ENCODE measurements around the gene PRDM16. TPM values are rescaled to one million over a fixed set of nuclear protein-coding genes. Genes with fewer than 3 reads are reported as not detected.

PRDM16 gene
- total RNA-seq, 1 experiment from 2014 or later: 1.6 TPM

- CTCF ChIA-PET: interaction anchor here (0.6 to 2.5 kb wide), 19 partner anchors 9 to 382 kb away, joined by 3 to 17 read pairs (median 5); partner anchors contain the start of gene ACTRT2
- ATAC-seq: no peak
- Mint-ChIP-seq H3K27me3 (ENCODE audit: low read depth) (no peaks in the 10 kb centered on the region), H3K9me3 (no peaks in the 10 kb centered on the region), H3K4me3 (no peak overlapping the region), H3K27ac (no peak overlapping the region), H3K36me3 (no peaks in the 10 kb centered on the region), H3K4me1 (no peaks in the 10 kb centered on the region)
- TF ChIP-seq TP53 (CRISPR knock-in tag; IDR thresholded peaks at IDR 0.05) (no peak), NFATC4 (CRISPR knock-in tag; IDR thresholded peaks at IDR 0.05) (no peak), FOXP1 (CRISPR knock-in tag; IDR thresholded peaks at IDR 0.05; ENCODE audit: borderline replicate concordance) (no peak), NR1H2 (CRISPR knock-in tag; IDR thresholded peaks at IDR 0.05) (no peak), ZNF423 (CRISPR knock-in tag; IDR thresholded peaks at IDR 0.05) (peak; percentile 35; the same call in 1 of the 2 replicates)
- TF ChIP-seq, protein P1, sequence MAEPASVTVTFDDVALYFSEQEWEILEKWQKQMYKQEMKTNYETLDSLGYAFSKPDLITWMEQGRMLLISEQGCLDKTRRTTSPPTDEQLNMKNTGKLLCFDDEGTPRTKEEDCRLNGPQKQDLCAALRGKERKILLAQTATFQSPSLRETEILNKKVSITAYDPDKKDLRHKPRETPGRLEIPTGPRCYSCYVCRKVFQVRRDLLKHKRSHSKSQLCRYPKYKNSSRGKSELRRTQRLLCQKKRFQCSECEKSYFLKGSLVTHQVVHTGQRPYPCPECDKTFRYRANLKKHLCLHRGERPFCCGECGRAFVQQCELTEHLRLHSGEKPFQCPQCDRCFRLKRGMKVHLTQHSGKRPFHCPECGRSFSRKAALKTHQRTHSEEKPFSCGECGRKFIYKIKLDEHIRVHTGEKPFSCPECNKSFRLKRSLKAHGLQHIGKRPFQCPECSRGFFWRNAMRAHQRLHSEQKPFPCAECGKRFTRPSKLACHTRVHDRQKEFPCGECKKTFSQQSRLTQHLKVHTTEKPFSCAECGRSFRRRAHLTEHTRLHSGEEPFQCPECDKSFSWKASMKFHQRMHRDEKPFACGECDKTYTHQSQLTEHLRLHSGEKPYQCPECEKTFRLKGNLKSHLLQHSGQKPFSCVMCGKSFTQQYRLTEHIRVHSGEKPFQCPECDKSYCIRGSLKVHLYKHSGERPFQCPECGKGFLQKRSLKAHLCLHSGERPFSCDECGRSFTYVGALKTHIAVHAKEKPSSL (CRISPR knock-in tag; conservative IDR thresholded peaks at IDR 0.05): no peak
- TF ChIP-seq, protein P2, sequence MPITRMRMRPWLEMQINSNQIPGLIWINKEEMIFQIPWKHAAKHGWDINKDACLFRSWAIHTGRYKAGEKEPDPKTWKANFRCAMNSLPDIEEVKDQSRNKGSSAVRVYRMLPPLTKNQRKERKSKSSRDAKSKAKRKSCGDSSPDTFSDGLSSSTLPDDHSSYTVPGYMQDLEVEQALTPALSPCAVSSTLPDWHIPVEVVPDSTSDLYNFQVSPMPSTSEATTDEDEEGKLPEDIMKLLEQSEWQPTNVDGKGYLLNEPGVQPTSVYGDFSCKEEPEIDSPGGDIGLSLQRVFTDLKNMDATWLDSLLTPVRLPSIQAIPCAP (CRISPR knock-in tag; IDR thresholded peaks at IDR 0.05): no peak
- no peak for DNase-seq (ENCODE audit: low spot score)
- POLR2A ChIA-PET: interaction anchor here (0.6 kb wide), 1 partner anchor 483 kb away, joined by 3 read pairs; no protein-coding TSS in a partner anchor
Measured at GRCh38 chr1:3403011-3403345, 334.0 kb downstream of the PRDM16 start.

GRCh38 chr1:3403388-3404231 lies 334.6 kb downstream of the PRDM16 start:
- TF ChIP-seq, protein P3, sequence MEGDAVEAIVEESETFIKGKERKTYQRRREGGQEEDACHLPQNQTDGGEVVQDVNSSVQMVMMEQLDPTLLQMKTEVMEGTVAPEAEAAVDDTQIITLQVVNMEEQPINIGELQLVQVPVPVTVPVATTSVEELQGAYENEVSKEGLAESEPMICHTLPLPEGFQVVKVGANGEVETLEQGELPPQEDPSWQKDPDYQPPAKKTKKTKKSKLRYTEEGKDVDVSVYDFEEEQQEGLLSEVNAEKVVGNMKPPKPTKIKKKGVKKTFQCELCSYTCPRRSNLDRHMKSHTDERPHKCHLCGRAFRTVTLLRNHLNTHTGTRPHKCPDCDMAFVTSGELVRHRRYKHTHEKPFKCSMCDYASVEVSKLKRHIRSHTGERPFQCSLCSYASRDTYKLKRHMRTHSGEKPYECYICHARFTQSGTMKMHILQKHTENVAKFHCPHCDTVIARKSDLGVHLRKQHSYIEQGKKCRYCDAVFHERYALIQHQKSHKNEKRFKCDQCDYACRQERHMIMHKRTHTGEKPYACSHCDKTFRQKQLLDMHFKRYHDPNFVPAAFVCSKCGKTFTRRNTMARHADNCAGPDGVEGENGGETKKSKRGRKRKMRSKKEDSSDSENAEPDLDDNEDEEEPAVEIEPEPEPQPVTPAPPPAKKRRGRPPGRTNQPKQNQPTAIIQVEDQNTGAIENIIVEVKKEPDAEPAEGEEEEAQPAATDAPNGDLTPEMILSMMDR (IDR thresholded peaks at IDR 0.05): peak; percentile 19; the same call in 1 of the 2 replicates
- no peak for TF ChIP-seq FOXJ3 (CRISPR knock-in tag; IDR thresholded peaks at IDR 0.05; ENCODE audit: borderline replicate concordance)
- ChIA-PET POLR2A (interaction anchor here (0.6 kb wide), 1 partner anchor 484 kb away, joined by 3 read pairs; no protein-coding TSS in a partner anchor), CTCF (interaction anchor here (0.6 to 2.5 kb wide), 21 partner anchors 9 to 382 kb away, joined by 3 to 17 read pairs (median 4); partner anchors contain the start of gene ACTRT2)
- no peaks in the 10 kb centered on the region for H3K36me3 Mint-ChIP-seq
- ATAC-seq (peak; percentile 89), DNase-seq (ENCODE audit: low spot score) (peak; percentile 71)
- H3K27ac Mint-ChIP-seq: no peak overlapping the region
- H3K9me3 Mint-ChIP-seq: no peaks in the 10 kb centered on the region
- no peaks in the 10 kb centered on the region for H3K27me3 Mint-ChIP-seq (ENCODE audit: low read depth)
- no peaks in the 10 kb centered on the region for H3K4me1 Mint-ChIP-seq
- H3K4me3 Mint-ChIP-seq: no peak overlapping the region

DNA sequence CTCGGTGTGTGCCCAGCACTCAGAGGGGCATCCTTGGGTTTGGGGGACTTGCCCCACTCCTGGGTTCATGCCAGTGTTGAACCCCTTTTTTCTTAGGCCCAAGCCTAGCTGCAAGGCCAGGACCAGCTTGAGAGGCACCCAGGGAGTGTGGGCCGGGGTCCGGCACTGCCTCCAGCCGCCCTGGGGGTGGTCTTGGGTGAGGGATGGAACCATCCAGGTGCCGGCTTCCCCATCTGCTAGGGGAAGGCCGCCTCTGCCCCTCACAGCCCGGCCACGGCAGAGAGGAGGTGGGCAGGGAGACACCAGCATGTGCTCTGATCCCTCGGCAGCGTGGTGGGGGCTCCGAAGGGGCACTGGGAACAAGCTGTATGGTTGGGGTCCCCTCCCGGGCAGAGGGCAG lies 335.3 kb downstream of the PRDM16 start:
- Mint-ChIP-seq H3K36me3 (no peaks in the 10 kb centered on the region), H3K27ac (no peak overlapping the region), H3K9me3 (no peaks in the 10 kb centered on the region), H3K27me3 (ENCODE audit: low read depth) (no peaks in the 10 kb centered on the region), H3K4me3 (no peak overlapping the region), H3K4me1 (no peaks in the 10 kb centered on the region)
- DNase-seq (ENCODE audit: low spot score) (no peak), ATAC-seq (no peak)
- CTCF ChIA-PET: interaction anchor here (1.2 to 1.8 kb wide), 3 partner anchors 51 to 383 kb away, joined by 3 to 10 read pairs (median 6); partner anchors contain the start of gene ACTRT2
- POLR2A ChIA-PET: no interaction called here
- TF ChIP-seq ZNF671 (CRISPR knock-in tag; IDR thresholded peaks at IDR 0.05): no peak
- no peak for TF ChIP-seq FOXP4 (CRISPR knock-in tag; IDR thresholded peaks at IDR 0.05)
- no peak for TF ChIP-seq ZNF396 (CRISPR knock-in tag; IDR thresholded peaks at IDR 0.05; ENCODE audit: borderline replicate concordance)
- no peak for TF ChIP-seq CBFB (CRISPR knock-in tag; IDR thresholded peaks at IDR 0.05; ENCODE audit: low read depth)
- no peak for TF ChIP-seq PRRX2 (CRISPR knock-in tag; IDR thresholded peaks at IDR 0.05)
- no peak for TF ChIP-seq TCF7 (CRISPR knock-in tag; IDR thresholded peaks at IDR 0.05; ENCODE audit: low read depth)
- TF ChIP-seq NFE2L1 (CRISPR knock-in tag; IDR thresholded peaks at IDR 0.05): no peak
- TF ChIP-seq, protein P4, sequence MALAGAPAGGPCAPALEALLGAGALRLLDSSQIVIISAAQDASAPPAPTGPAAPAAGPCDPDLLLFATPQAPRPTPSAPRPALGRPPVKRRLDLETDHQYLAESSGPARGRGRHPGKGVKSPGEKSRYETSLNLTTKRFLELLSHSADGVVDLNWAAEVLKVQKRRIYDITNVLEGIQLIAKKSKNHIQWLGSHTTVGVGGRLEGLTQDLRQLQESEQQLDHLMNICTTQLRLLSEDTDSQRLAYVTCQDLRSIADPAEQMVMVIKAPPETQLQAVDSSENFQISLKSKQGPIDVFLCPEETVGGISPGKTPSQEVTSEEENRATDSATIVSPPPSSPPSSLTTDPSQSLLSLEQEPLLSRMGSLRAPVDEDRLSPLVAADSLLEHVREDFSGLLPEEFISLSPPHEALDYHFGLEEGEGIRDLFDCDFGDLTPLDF (CRISPR knock-in tag; IDR thresholded peaks at IDR 0.05): no peak
- TF ChIP-seq FOXP1 (CRISPR knock-in tag; IDR thresholded peaks at IDR 0.05; ENCODE audit: borderline replicate concordance): no peak
- TF ChIP-seq, protein P5, sequence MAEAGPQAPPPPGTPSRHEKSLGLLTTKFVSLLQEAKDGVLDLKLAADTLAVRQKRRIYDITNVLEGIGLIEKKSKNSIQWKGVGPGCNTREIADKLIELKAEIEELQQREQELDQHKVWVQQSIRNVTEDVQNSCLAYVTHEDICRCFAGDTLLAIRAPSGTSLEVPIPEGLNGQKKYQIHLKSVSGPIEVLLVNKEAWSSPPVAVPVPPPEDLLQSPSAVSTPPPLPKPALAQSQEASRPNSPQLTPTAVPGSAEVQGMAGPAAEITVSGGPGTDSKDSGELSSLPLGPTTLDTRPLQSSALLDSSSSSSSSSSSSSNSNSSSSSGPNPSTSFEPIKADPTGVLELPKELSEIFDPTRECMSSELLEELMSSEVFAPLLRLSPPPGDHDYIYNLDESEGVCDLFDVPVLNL (CRISPR knock-in tag; IDR thresholded peaks at IDR 0.05; ENCODE audit: borderline replicate concordance, low read depth): no peak
- TF ChIP-seq, protein P6, sequence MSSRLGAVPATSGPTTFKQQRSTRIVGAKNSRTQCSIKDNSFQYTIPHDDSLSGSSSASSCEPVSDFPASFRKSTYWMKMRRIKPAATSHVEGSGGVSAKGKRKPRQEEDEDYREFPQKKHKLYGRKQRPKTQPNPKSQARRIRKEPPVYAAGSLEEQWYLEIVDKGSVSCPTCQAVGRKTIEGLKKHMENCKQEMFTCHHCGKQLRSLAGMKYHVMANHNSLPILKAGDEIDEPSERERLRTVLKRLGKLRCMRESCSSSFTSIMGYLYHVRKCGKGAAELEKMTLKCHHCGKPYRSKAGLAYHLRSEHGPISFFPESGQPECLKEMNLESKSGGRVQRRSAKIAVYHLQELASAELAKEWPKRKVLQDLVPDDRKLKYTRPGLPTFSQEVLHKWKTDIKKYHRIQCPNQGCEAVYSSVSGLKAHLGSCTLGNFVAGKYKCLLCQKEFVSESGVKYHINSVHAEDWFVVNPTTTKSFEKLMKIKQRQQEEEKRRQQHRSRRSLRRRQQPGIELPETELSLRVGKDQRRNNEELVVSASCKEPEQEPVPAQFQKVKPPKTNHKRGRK (CRISPR knock-in tag; IDR thresholded peaks at IDR 0.05; ENCODE audit: borderline replicate concordance): no peak
